KMS-11 (cell line): Measurements from ENCODE around the gene CPD.
A peak's percentile ranks its signal among the peaks of the same experiment; 100 is the strongest.

ENCODE experiments used
- H2AFZ ChIP-seq: fragments of 200-600 bp; sonication (generic); 2 replicates; pipeline ENCODE4 v1.6.1; 2016; ENCODE audit warnings: antibody characterized with exemption, mixed run types, low read depth
- H3K27ac ChIP-seq: fragments of 200-600 bp; sonication (generic); 2 replicates; pipeline ENCODE4 v1.6.1; 2016; ENCODE audit warnings: mild to moderate bottlenecking, mixed run types
- H3K27me3 ChIP-seq: fragments of 200-600 bp; sonication (generic); 2 replicates; pipeline ENCODE4 v1.6.1; 2017; ENCODE audit warnings: mild to moderate bottlenecking, low read depth, mixed run types, moderate library complexity; ENCODE audit not compliant: insufficient read depth
- H3K36me3 ChIP-seq: fragments of 200-600 bp; sonication (generic); 2 replicates; pipeline ENCODE4 v1.6.1; 2017; ENCODE audit warnings: mild to moderate bottlenecking, mixed run types; ENCODE audit not compliant: insufficient read depth
- H3K4me1 ChIP-seq: fragments of 200-600 bp; sonication (generic); 2 replicates; pipeline ENCODE4 v1.6.1; 2016; ENCODE audit warnings: mild to moderate bottlenecking, low read depth, mixed run types; ENCODE audit not compliant: poor library complexity, severe bottlenecking
- H3K4me2 ChIP-seq: fragments of 200-600 bp; sonication (generic); 2 replicates; pipeline ENCODE4 v1.7.0; 2016; ENCODE audit warnings: mild to moderate bottlenecking, mixed run types
- H3K4me3 ChIP-seq: fragments of 200-600 bp; sonication (generic); IDR thresholded peaks from 2 replicates; pipeline ENCODE4 v1.6.1; 2017; ENCODE audit warnings: low read depth, low read length, mixed read lengths; ENCODE audit not compliant: insufficient read depth
- H3K79me2 ChIP-seq: fragments of 200-600 bp; sonication (generic); 2 replicates; pipeline ENCODE4 v1.6.1; 2016; ENCODE audit warnings: low read depth, mixed run types; ENCODE audit not compliant: insufficient read depth
- H3K9ac ChIP-seq: fragments of 200-600 bp; sonication (generic); 2 replicates; pipeline ENCODE4 v1.6.1; 2016; ENCODE audit warnings: mild to moderate bottlenecking, mixed run types
- H4K20me1 ChIP-seq: fragments of 200-600 bp; sonication (generic); 2 replicates; pipeline ENCODE4 v1.6.1; 2016; ENCODE audit warnings: mild to moderate bottlenecking, mixed run types; ENCODE audit not compliant: insufficient read depth
- CTCF ChIP-seq: fragments of 200-600 bp; sonication (generic); conservative IDR thresholded peaks from 2 replicates; pipeline ENCODE4 v1.6.1; 2017; ENCODE audit warnings: low read depth, mild to moderate bottlenecking, antibody characterized with exemption, low read length, moderate library complexity, mixed read lengths

Gene CPD

GRCh38 chr17:30375661-30376060 lies 3.1 kb upstream of the CPD start:
- H3K36me3 ChIP-seq = no peaks in the 10 kb centered on the region
- H3K9ac ChIP-seq = no peak overlapping the region
- TF ChIP-seq CTCF = no peak
- no peak overlapping the region; the same call in 1 of the 2 replicates for H2AFZ ChIP-seq
- H3K4me3 ChIP-seq = no peak overlapping the region
- H3K27me3 ChIP-seq = no peaks in the 10 kb centered on the region
- no peaks in the 10 kb centered on the region; the same call in 1 of the 2 replicates for H3K79me2 ChIP-seq
- H3K4me1 ChIP-seq = peaks cover 49% of the 10 kb centered on the region
- peak overlapping the region; percentile 88 for H3K4me2 ChIP-seq
- H4K20me1 ChIP-seq = no peaks in the 10 kb centered on the region
- H3K27ac ChIP-seq = peak overlapping the region; percentile 64; the same call in 1 of the 2 replicates

GRCh38 chr17:30376621-30377452 lies 1.9 kb upstream of the CPD start:
- Histone ChIP-seq H3K27me3 (no peaks in the 10 kb centered on the region), H2AFZ (peak overlapping the region; percentile 95), H3K9ac (peak overlapping the region; percentile 33; the same call in 1 of the 2 replicates), H3K4me2 (peak overlapping the region; percentile 88), H4K20me1 (no peaks in the 10 kb centered on the region), H3K79me2 (peaks cover 3% of the 10 kb centered on the region; the same call in 1 of the 2 replicates), H3K4me1 (peaks cover 61% of the 10 kb centered on the region), H3K4me3 (no peak overlapping the region), H3K36me3 (no peaks in the 10 kb centered on the region), H3K27ac (peak overlapping the region; percentile 64)
- no peak for TF ChIP-seq CTCF

- peak overlapping the region; percentile 88 for H3K4me2 ChIP-seq
- H3K27ac ChIP-seq = peak overlapping the region; percentile 64; the same call in 1 of the 2 replicates
- no peaks in the 10 kb centered on the region for H3K27me3 ChIP-seq
- H4K20me1 ChIP-seq = no peaks in the 10 kb centered on the region; the same call in 1 of the 2 replicates
- H3K9ac ChIP-seq = no peak overlapping the region
- peaks cover 9% of the 10 kb centered on the region; the same call in 1 of the 2 replicates for H3K79me2 ChIP-seq
- no peak for TF ChIP-seq CTCF
- H3K36me3 ChIP-seq = no peaks in the 10 kb centered on the region
- peak overlapping the region; percentile 95; the same call in 1 of the 2 replicates for H2AFZ ChIP-seq
- H3K4me3 ChIP-seq = no peak overlapping the region
- H3K4me1 ChIP-seq = peaks cover 70% of the 10 kb centered on the region
Observed at GRCh38 chr17:30377574-30378240, 1.0 kb upstream of the CPD start.

- no peaks in the 10 kb centered on the region for H3K27me3 ChIP-seq
- H2AFZ ChIP-seq = peak overlapping the region; percentile 95
- no peaks in the 10 kb centered on the region for H3K36me3 ChIP-seq
- H3K9ac ChIP-seq = no peak overlapping the region; the same call in 1 of the 2 replicates
- no peak overlapping the region for H3K27ac ChIP-seq
- H4K20me1 ChIP-seq = no peaks in the 10 kb centered on the region; the same call in 1 of the 2 replicates
- H3K79me2 ChIP-seq = peaks cover 15% of the 10 kb centered on the region; the same call in 1 of the 2 replicates
- peak overlapping the region; percentile 74 for H3K4me2 ChIP-seq
- H3K4me1 ChIP-seq = peaks cover 71% of the 10 kb centered on the region
- no peak overlapping the region for H3K4me3 ChIP-seq
- no peak for TF ChIP-seq CTCF
Observed at GRCh38 chr17:30378241-30378824, 394 bp upstream of the CPD start.
